Measurements from ENCODE around the gene RALGAPA1.

DNA sequence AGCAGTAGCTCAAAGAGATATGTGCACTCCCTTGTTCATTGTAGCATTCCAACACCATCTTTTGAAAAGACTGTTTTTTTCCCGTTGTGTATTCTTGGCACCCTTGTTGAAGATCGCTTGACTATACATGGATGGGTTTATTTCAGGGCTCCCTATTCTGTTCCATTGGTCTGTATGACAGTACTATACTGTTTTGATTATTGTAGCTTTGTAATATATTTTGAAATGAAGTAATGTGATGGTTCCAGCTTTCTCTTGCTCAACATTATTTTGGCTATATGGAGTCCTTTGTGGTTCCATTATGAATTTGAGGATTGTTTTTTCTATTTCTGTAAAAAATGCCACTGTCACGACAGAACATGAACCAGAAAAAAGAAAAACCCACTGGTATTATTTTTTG is 42.7 kb upstream of the RALGAPA1 start:
- no peak for TF ChIP-seq RFX5 (IDR thresholded peaks at IDR 0.05; ENCODE audit: low read length)
- TF ChIP-seq, protein P1, sequence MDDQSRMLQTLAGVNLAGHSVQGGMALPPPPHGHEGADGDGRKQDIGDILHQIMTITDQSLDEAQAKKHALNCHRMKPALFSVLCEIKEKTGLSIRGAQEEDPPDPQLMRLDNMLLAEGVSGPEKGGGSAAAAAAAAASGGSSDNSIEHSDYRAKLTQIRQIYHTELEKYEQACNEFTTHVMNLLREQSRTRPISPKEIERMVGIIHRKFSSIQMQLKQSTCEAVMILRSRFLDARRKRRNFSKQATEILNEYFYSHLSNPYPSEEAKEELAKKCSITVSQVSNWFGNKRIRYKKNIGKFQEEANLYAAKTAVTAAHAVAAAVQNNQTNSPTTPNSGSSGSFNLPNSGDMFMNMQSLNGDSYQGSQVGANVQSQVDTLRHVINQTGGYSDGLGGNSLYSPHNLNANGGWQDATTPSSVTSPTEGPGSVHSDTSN (IDR thresholded peaks at IDR 0.05), result no peak
